Panc1 (cell line): Measurements from ENCODE around the gene SYCP2. TPM values are rescaled to one million over a fixed set of nuclear protein-coding genes. Genes with fewer than 3 reads are reported as not detected.

ENCODE experiments used
- ATAC-seq: fragments of 200-7000 bp; cut with Tn5 transposase; 2 replicates; pipeline ENCODE4 v1.9.1; 2020; ENCODE audit warnings: mild to moderate bottlenecking, moderate library complexity
- BruUV-seq: library from RNA; stranded (reverse); fragments of 400-500 nt; replicated peaks from 2 replicates; lab custom pipeline; 2021; lab: Mats Ljungman, UMichigan
- CTCF ChIA-PET: fragments of 300-600 bp; sonication (Branson Sonifier 250); formaldehyde crosslinking; loops from one replicate; lab custom pipeline; 2022; ENCODE audit warnings: antibody characterized with exemption; lab: Charles Lee
- POLR2A ChIA-PET: fragments of 300-600 bp; sonication (Branson Sonifier 250); formaldehyde crosslinking; loops from one replicate; lab custom pipeline; 2022; ENCODE audit warnings: antibody characterized with exemption; lab: Charles Lee
- DNase-seq: peaks from one replicate; pipeline ENCODE4 v3.0.0-alpha.2; 2010; ENCODE audit warnings: low read depth, low spot score
- H3K27ac ChIP-seq: 2 replicates; pipeline ENCODE4 v1.5.1; 2011; ENCODE audit warnings: mild to moderate bottlenecking, low read length, inconsistent platforms
- H3K27me3 ChIP-seq: fragments of 200-500 bp; sonication (Bioruptor generic); 2 replicates; pipeline ENCODE4 v1.6.0; 2014; ENCODE audit warnings: low read length, inconsistent platforms; ENCODE audit not compliant: control insufficient read depth, insufficient read depth
- H3K36me3 ChIP-seq: fragments of 200-500 bp; sonication (Bioruptor generic); 2 replicates; pipeline ENCODE4 v1.5.1; 2014; ENCODE audit warnings: inconsistent platforms, mild to moderate bottlenecking, low read length, moderate library complexity; ENCODE audit not compliant: control insufficient read depth, insufficient read depth
- H3K4me1 ChIP-seq: 2 replicates; pipeline ENCODE4 v1.5.1; 2011; ENCODE audit warnings: inconsistent platforms, mild to moderate bottlenecking, low read length, moderate library complexity; ENCODE audit not compliant: control insufficient read depth, insufficient read depth
- H3K4me3 ChIP-seq, 2 experiments: 2 replicates each; pipeline ENCODE4 v1.5.1; 2011 to 2012; ENCODE audit warnings: low read depth in 2 of 2, low read length in 2 of 2, mild to moderate bottlenecking in 2 of 2, inconsistent platforms in 1 of 2, moderate library complexity in 1 of 2
- H3K9me3 ChIP-seq: fragments of 200-500 bp; sonication (Bioruptor generic); 2 replicates; pipeline ENCODE4 v1.5.1; 2014; ENCODE audit warnings: low read depth, mild to moderate bottlenecking, inconsistent platforms, low read length, moderate library complexity; ENCODE audit not compliant: control insufficient read depth, insufficient read depth
- CTCF ChIP-seq: fragments of 450-650 bp; IDR thresholded peaks from 2 replicates; pipeline ENCODE4 v1.5.1; 2017; ENCODE audit warnings: mild to moderate bottlenecking
- POLR2AphosphoS5 ChIP-seq: IDR thresholded peaks from 2 replicates; pipeline ENCODE4 v1.6.1; 2012; ENCODE audit warnings: mild to moderate bottlenecking, low read depth, low read length, moderate library complexity
- REST ChIP-seq, 2 experiments: IDR thresholded peaks; 2 replicates each; pipeline ENCODE4 v1.6.1; 2011 to 2012; ENCODE audit warnings: low read depth in 2 of 2, control low read depth in 1 of 2, low read length in 1 of 2, mild to moderate bottlenecking in 1 of 2, moderate library complexity in 1 of 2; ENCODE audit not compliant: insufficient read depth in 1 of 2
- SIN3A ChIP-seq: IDR thresholded peaks from 2 replicates; pipeline ENCODE4 v1.6.1; 2012; ENCODE audit warnings: low read depth, mild to moderate bottlenecking, low read length, moderate library complexity, borderline replicate concordance; ENCODE audit not compliant: insufficient read depth
- TCF7L2 ChIP-seq: IDR thresholded peaks from 2 replicates; pipeline ENCODE4 v1.6.1; 2011; ENCODE audit warnings: mild to moderate bottlenecking, low read depth, low read length, inconsistent platforms
- in situ Hi-C: cut with HindIII; loops from 2 replicates; pipeline ENCODE4 v1.10.0; 2016; ENCODE audit warnings: low sequenced_read_pairs, low pct_unique_long_range_greater_than_20kb
- intact Hi-C: fragments of 100-400 bp; cut with micrococcal nuclease; formaldehyde crosslinking; loops from one replicate; pipeline ENCODE4 v1.10.0; 2022; ENCODE audit not compliant: unreplicated experiment
- total RNA-seq: library from RNA; stranded (reverse); gene quantifications from one replicate; pipeline ENCODE4 v1.2.1, GENCODE V29; 2021; ENCODE audit not compliant: unreplicated experiment

Gene SYCP2
- total RNA-seq, 1 experiment from 2014 or later: 39.7 TPM

GRCh38 chr20:59817406-59817805 is 116.0 kb downstream of the SYCP2 start:
- ChIA-PET CTCF (interaction anchor here (0.5 kb wide), 1 partner anchor 35 kb away, joined by 3 read pairs; no protein-coding TSS in a partner anchor), POLR2A (no interaction called here)
- DNase-seq: no peak
- Histone ChIP-seq H3K4me3 (no peak overlapping the region), H3K36me3 (no peaks in the 10 kb centered on the region), H3K27me3 (peaks cover 2% of the 10 kb centered on the region; the same call in 1 of the 2 replicates), H3K4me1 (no peaks in the 10 kb centered on the region), H3K9me3 (no peaks in the 10 kb centered on the region), H3K27ac (no peak overlapping the region)
- intact Hi-C loops (no loop called here), in situ Hi-C loops (no loop called here)
- no TSS peak for BruUV-seq
- no peak for ATAC-seq
- TF ChIP-seq POLR2AphosphoS5: no peak
- TF ChIP-seq TCF7L2: no peak
- TF ChIP-seq REST (IDR thresholded peaks at IDR 0.05; ENCODE audit: insufficient read depth in 1 of 2, low read depth in 2 of 2, low read length in 1 of 2): no peak
- TF ChIP-seq SIN3A: no peak
- TF ChIP-seq CTCF: no peak

- Histone ChIP-seq H3K4me3 (no peak overlapping the region), H3K9me3 (no peaks in the 10 kb centered on the region), H3K27ac (no peak overlapping the region), H3K36me3 (no peaks in the 10 kb centered on the region), H3K4me1 (no peaks in the 10 kb centered on the region), H3K27me3 (peaks cover 2% of the 10 kb centered on the region; the same call in 1 of the 2 replicates)
- ChIA-PET POLR2A (no interaction called here), CTCF (no interaction called here)
- BruUV-seq: no TSS peak
- intact Hi-C loops (no loop called here), in situ Hi-C loops (no loop called here)
- DNase-seq (no peak), ATAC-seq (no peak)
- no peak for TF ChIP-seq POLR2AphosphoS5
- TF ChIP-seq REST (IDR thresholded peaks at IDR 0.05; ENCODE audit: insufficient read depth in 1 of 2, low read depth in 2 of 2, low read length in 1 of 2): no peak
- no peak for TF ChIP-seq CTCF
- no peak for TF ChIP-seq TCF7L2
These were observed 117.2 kb downstream of the SYCP2 start for GRCh38 chr20:59816146-59816738.
